Cerebellar nuclear complex (tissue), 1 donor: ENCODE measurements around the gene CHCHD1.
"Not testable (repeated sequence)": the region's sequence is repeated elsewhere in the genome, so short reads cannot be mapped to it uniquely, and the experiment has no call there.

Source experiments
- DNase-seq, 2 experiments: peaks; one replicate each; lab custom pipeline; 2025; lab: John Stamatoyannopoulos, UW

The CHCHD1 gene

GRCh38 chr10:73793456-73793855 is 11.6 kb downstream of the CHCHD1 start:
- no peak for DNase-seq

- not testable (repeated sequence) for DNase-seq
These were observed 13.6 kb downstream of the CHCHD1 start for GRCh38 chr10:73795491-73795890.

- not testable (repeated sequence) for DNase-seq
These were observed 14.2 kb downstream of the CHCHD1 start for GRCh38 chr10:73796035-73796434.

GRCh38 chr10:73796766-73797165 is 14.9 kb downstream of the CHCHD1 start:
- no peak for DNase-seq

DNA sequence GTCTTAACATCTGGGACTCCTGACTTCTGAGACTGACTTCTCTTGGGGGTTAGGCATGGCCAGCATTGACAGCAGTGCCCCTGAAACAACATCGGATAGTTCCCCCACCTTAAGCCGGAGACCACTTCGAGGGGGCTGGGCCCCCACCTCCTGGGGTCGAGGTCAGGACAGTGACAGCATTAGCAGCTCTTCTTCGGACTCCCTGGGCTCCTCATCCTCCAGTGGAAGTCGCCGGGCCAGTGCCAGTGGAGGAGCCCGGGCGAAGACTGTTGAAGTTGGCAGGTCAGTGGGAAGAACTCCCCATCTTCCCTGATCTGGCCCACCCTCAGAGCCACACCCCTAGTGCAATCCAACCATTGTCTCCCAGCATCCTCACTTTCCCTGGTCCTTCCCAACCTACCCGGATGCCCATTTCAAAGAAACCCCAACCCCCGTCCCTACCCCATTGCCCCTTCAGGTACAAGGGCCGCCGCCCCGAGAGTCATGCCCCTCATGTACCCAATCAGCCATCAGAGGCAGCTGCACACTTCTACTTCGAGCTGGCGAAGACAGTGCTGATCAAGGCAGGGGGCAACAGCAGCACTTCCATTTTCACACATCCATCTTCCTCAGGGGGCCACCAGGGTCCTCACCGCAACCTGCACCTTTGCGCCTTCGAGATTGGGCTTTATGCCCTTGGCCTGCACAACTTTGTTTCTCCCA is 15.6 kb downstream of the CHCHD1 start:
- DNase-seq = no peak

DNA sequence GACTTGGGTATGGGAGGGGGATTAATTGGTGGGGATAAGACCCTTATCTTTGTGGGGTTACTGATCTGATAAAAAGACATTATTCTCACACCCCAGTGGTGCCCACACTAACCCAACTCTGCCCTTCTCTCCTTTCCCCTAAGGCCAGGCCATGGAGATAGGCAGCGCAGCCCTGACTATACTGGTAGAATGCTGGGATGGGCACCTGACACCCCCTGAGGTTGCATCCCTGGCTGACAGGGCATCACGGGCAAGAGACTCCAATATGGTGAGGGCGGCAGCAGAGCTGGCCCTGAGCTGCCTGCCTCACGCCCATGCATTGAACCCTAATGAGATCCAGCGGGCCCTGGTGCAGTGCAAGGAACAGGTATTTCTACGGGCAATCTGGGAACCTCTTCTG is 16.2 kb downstream of the CHCHD1 start:
- DNase-seq = no peak

DNA sequence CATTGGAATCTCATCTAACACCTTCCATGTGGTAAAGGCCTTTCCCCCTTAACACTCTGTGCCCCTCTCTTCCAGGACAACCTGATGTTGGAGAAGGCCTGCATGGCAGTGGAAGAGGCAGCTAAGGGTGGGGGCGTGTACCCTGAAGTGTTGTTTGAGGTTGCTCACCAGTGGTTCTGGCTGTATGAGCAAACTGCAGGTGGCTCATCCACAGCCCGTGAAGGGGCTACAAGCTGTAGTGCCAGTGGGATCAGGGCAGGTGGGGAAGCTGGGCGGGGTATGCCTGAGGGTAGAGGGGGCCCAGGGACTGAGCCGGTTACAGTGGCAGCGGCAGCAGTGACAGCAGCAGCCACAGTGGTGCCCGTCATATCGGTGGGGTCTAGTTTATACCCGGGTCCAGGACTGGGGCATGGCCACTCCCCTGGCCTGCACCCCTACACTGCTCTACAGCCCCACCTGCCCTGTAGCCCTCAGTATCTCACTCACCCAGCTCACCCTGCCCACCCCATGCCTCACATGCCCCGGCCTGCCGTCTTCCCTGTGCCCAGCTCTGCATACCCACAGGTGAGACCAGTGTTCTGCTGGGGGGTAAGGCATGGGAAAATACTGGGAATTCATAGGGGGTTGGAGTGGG is 17.2 kb downstream of the CHCHD1 start:
- DNase-seq = no peak

- no peak for DNase-seq
These were observed 18.2 kb downstream of the CHCHD1 start for GRCh38 chr10:73799899-73800559.

DNA sequence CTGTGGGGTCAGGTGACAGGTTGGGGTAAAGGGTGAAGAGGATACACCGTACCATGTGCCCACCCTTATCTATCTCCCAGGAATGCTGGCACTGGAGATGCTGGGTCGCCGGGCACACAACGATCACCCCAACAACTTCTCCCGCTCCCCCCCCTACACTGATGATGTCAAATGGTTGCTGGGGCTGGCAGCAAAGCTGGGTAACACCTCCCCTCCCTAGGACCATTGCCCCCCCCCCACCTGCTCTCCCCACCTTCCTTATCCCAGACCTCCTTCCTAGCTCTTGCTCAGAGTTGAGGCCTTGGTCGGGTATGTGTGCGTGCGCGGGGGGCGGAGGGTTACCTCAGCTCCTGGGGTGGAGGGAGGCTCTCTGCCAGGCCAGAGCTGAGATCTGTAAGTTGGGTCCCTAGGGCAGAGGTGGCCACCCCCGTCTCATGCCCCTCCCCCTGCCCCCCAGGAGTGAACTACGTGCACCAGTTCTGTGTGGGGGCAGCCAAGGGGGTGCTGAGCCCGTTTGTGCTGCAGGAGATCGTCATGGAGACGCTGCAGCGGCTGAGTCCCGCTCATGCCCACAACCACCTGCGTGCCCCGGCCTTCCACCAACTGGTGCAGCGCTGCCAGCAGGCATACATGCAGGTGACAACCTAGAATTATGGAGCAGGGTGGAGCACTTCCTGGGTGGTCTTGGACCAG is 18.9 kb downstream of the CHCHD1 start:
- no peak for DNase-seq

DNA sequence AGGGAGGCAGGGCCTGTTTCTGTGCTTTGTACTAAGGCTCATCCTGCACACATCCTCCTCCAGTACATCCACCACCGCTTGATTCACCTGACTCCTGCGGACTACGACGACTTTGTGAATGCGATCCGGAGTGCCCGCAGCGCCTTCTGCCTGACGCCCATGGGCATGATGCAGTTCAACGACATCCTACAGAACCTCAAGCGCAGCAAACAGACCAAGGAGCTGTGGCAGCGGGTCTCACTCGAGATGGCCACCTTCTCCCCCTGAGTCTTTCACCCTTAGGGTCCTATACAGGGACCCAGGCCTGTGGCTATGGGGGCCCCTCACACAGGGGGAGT is 19.4 kb downstream of the CHCHD1 start:
- DNase-seq = no peak

GRCh38 chr10:73802276-73802991 is 20.6 kb downstream of the CHCHD1 start:
- no peak for DNase-seq

- DNase-seq = no peak
These were observed 21.9 kb downstream of the CHCHD1 start for GRCh38 chr10:73803680-73804286.

GRCh38 chr10:73806176-73806950 is 24.5 kb downstream of the CHCHD1 start:
- no peak for DNase-seq

- no peak for DNase-seq
These were observed 25.6 kb downstream of the CHCHD1 start for GRCh38 chr10:73807471-73807870.

DNA sequence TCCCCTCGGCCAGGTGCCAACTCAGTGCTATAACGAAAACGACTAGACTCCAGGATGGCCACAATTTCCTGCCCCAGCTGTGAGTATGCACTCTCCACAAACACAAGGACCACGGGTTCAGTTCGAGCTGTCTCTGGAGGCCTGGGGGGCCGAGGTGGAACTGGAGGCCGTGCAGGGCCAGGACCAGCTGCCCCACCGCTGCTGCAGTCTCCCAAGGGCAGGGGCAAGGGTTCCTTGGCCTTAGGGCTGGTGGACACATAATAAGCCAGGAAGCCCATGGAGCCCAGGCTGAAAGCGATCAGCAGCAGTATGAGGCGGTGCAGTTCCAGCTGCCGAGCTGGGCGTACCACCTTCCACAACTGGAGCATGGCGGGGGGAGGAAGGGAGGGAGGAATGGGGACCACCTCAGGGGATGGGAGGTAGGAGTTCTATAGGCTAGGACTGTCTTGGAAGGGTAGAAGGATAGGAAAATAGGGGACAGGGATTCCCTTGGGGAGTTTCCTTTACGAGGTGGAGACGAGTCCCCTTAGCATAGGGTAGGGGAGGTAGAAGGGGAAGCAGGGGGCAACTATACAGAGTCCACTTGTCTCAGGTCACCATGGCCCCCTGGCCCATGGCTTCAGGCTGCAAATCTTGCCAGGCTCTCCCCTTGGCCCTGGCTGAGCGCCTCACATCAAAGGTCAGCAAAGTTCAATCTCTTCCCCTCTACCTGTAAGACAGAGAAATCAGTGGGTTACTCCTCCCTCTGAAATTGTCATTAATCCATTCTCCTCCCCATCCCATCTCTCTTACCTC is 26.4 kb downstream of the CHCHD1 start:
- no peak for DNase-seq

DNA sequence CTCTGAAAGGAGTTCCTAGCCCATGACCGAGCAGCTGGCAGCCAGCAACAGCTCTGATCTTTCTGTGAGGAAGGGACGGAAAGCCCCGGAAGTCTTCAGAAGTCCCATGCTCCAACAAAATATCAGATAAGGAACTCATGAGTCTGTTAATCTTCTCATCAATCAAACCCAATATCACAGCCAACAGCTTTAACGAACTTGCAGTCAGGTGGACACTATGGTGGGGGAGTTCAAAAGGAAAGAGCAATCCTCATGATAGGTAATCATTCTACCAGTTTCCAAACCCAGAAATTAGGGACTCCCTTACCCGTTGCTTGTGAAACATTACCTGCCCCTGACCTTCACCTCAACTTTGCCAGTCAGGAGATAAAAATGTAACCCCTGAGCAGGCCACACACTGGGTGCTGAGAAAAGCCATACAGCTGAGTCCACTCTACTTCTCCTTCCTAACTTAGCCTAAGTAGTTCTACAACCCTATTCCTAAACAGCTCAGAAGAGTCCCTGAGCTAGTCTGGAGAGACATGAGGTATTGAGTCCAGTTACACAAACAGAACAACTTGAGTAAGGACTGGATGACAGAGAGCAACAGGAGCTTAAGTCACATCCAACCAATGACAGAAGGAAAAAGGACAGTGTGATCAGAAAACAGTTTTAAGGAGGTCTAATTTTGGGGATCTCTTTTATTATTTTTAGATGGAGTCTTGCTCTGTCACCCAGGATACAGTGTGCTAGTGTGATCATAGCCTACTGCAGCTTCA is 27.4 kb downstream of the CHCHD1 start:
- DNase-seq = no peak

- no peak for DNase-seq
These were observed 28.5 kb downstream of the CHCHD1 start for GRCh38 chr10:73810358-73810734.

GRCh38 chr10:73810735-73811465 is 29.1 kb downstream of the CHCHD1 start:
- DNase-seq = no peak

GRCh38 chr10:73812657-73813056 is 30.8 kb downstream of the CHCHD1 start:
- DNase-seq = no peak
